Activated T-cell treated with anti-CD3 and anti-CD28 coated beads, Interleukin-2, amount 50 U/mL, for 4 hours (primary cell): Measurements from ENCODE around the gene EML5. TPM values are rescaled to one million over a fixed set of nuclear protein-coding genes. Genes with fewer than 3 reads are reported as not detected.

Experiments
- ATAC-seq, 2 donors: fragments of 200-7000 bp; cut with Tn5 transposase; one replicate each; pipeline ENCODE4 v1.10.0; 2021
- DNase-seq: peaks from one replicate; pipeline ENCODE4 v3.0.0-alpha.2; 2020
- H3K27me3 Mint-ChIP-seq: one replicate; pipeline ENCODE4 v1.8.0; 2021; ENCODE audit warnings: low read depth, mixed read lengths
- H3K36me3 Mint-ChIP-seq: one replicate; pipeline ENCODE4 v1.8.0; 2022; ENCODE audit warnings: mixed read lengths; ENCODE audit not compliant: insufficient read depth
- H3K4me1 Mint-ChIP-seq: one replicate; pipeline ENCODE4 v1.8.0; 2021; ENCODE audit warnings: low read depth, mixed read lengths
- H3K4me3 Mint-ChIP-seq: one replicate; pipeline ENCODE4 v1.8.0; 2021; ENCODE audit warnings: mild to moderate bottlenecking, moderate library complexity, mixed read lengths
- H3K9me3 Mint-ChIP-seq: one replicate; pipeline ENCODE4 v1.8.0; 2021; ENCODE audit warnings: mixed read lengths
- total RNA-seq, 3 donors: library from RNA; stranded (reverse); gene quantifications; one replicate each; pipeline ENCODE4 v1.2.1, GENCODE V29; 2021

EML5 gene
- total RNA-seq, 3 donors from 2014 or later = 3.6 to 4.1 (median 4.0) TPM

- H3K27me3 Mint-ChIP-seq = no peaks in the 10 kb centered on the region
- peaks cover 12% of the 10 kb centered on the region for H3K4me1 Mint-ChIP-seq
- no peak overlapping the region for H3K4me3 Mint-ChIP-seq
- no peak for ATAC-seq
- DNase-seq = no peak
- H3K36me3 Mint-ChIP-seq = peaks cover 46% of the 10 kb centered on the region
- no peaks in the 10 kb centered on the region for H3K9me3 Mint-ChIP-seq
These were observed 180.9 kb downstream of the EML5 start for GRCh38 chr14:88611878-88612277.

GRCh38 chr14:88607829-88608228 lies 184.9 kb downstream of the EML5 start:
- no peaks in the 10 kb centered on the region for H3K9me3 Mint-ChIP-seq
- H3K36me3 Mint-ChIP-seq = peaks cover 42% of the 10 kb centered on the region
- no peaks in the 10 kb centered on the region for H3K27me3 Mint-ChIP-seq
- DNase-seq (no peak), ATAC-seq (no peak)
- H3K4me3 Mint-ChIP-seq = no peak overlapping the region
- peaks cover 9% of the 10 kb centered on the region for H3K4me1 Mint-ChIP-seq

- H3K4me1 Mint-ChIP-seq = peaks cover 7% of the 10 kb centered on the region
- DNase-seq (no peak), ATAC-seq (peak in 1 of 2 donors; percentile 38)
- no peak overlapping the region for H3K4me3 Mint-ChIP-seq
- no peaks in the 10 kb centered on the region for H3K9me3 Mint-ChIP-seq
- H3K36me3 Mint-ChIP-seq = peaks cover 51% of the 10 kb centered on the region
- no peaks in the 10 kb centered on the region for H3K27me3 Mint-ChIP-seq
These were observed 187.2 kb downstream of the EML5 start for GRCh38 chr14:88605594-88605993.

GRCh38 chr14:88604212-88604611 lies 188.5 kb downstream of the EML5 start:
- no peak overlapping the region for H3K4me3 Mint-ChIP-seq
- no peaks in the 10 kb centered on the region for H3K9me3 Mint-ChIP-seq
- H3K27me3 Mint-ChIP-seq = no peaks in the 10 kb centered on the region
- H3K4me1 Mint-ChIP-seq = peaks cover 20% of the 10 kb centered on the region
- DNase-seq (no peak), ATAC-seq (no peak)
- peaks cover 52% of the 10 kb centered on the region for H3K36me3 Mint-ChIP-seq

- H3K36me3 Mint-ChIP-seq = peaks cover 53% of the 10 kb centered on the region
- no peaks in the 10 kb centered on the region for H3K9me3 Mint-ChIP-seq
- H3K4me1 Mint-ChIP-seq = peaks cover 25% of the 10 kb centered on the region
- H3K4me3 Mint-ChIP-seq = peak overlapping the region; percentile 53
- ATAC-seq (peak; percentile 96 to 97), DNase-seq (no peak)
- no peaks in the 10 kb centered on the region for H3K27me3 Mint-ChIP-seq
These were observed 192.9 kb downstream of the EML5 start for GRCh38 chr14:88599761-88600439.

GRCh38 chr14:88599326-88599725 lies 193.4 kb downstream of the EML5 start:
- ATAC-seq = no peak
- no peaks in the 10 kb centered on the region for H3K27me3 Mint-ChIP-seq
- peak overlapping the region; percentile 53 for H3K4me3 Mint-ChIP-seq
- DNase-seq = no peak
- H3K9me3 Mint-ChIP-seq = no peaks in the 10 kb centered on the region
- H3K36me3 Mint-ChIP-seq = peaks cover 53% of the 10 kb centered on the region
- H3K4me1 Mint-ChIP-seq = peaks cover 25% of the 10 kb centered on the region

- DNase-seq = no peak
- H3K4me3 Mint-ChIP-seq = no peak overlapping the region
- no peak for ATAC-seq
- peaks cover 54% of the 10 kb centered on the region for H3K36me3 Mint-ChIP-seq
- peaks cover 25% of the 10 kb centered on the region for H3K4me1 Mint-ChIP-seq
- no peaks in the 10 kb centered on the region for H3K9me3 Mint-ChIP-seq
- no peaks in the 10 kb centered on the region for H3K27me3 Mint-ChIP-seq
These were observed 194.6 kb downstream of the EML5 start for GRCh38 chr14:88598097-88598675.

- DNase-seq (no peak), ATAC-seq (no peak)
- H3K36me3 Mint-ChIP-seq = peaks cover 52% of the 10 kb centered on the region
- H3K9me3 Mint-ChIP-seq = no peaks in the 10 kb centered on the region
- H3K4me3 Mint-ChIP-seq = no peak overlapping the region
- H3K4me1 Mint-ChIP-seq = peaks cover 25% of the 10 kb centered on the region
- no peaks in the 10 kb centered on the region for H3K27me3 Mint-ChIP-seq
These were observed 195.2 kb downstream of the EML5 start for GRCh38 chr14:88597601-88598000.

- peaks cover 25% of the 10 kb centered on the region for H3K4me1 Mint-ChIP-seq
- no peaks in the 10 kb centered on the region for H3K27me3 Mint-ChIP-seq
- peaks cover 47% of the 10 kb centered on the region for H3K36me3 Mint-ChIP-seq
- no peaks in the 10 kb centered on the region for H3K9me3 Mint-ChIP-seq
- no peak for ATAC-seq
- no peak overlapping the region for H3K4me3 Mint-ChIP-seq
- no peak for DNase-seq
These were observed 195.7 kb downstream of the EML5 start for GRCh38 chr14:88597038-88597437.

- Mint-ChIP-seq H3K27me3 (no peaks in the 10 kb centered on the region), H3K36me3 (peaks cover 34% of the 10 kb centered on the region), H3K4me1 (no peaks in the 10 kb centered on the region), H3K4me3 (no peak overlapping the region), H3K9me3 (no peaks in the 10 kb centered on the region)
- ATAC-seq (no peak), DNase-seq (no peak)
These were observed 200.7 kb downstream of the EML5 start for GRCh38 chr14:88592031-88592430.

GRCh38 chr14:88590173-88590572 lies 202.6 kb downstream of the EML5 start:
- no peak for ATAC-seq
- no peak overlapping the region for H3K4me3 Mint-ChIP-seq

GRCh38 chr14:88588081-88588480 lies 204.7 kb downstream of the EML5 start:
- no peak for ATAC-seq
- H3K4me3 Mint-ChIP-seq = no peak overlapping the region
- H3K4me1 Mint-ChIP-seq = peaks cover 1% of the 10 kb centered on the region

More at GRCh38 chr14:88590173-88590572, 202.6 kb downstream of the EML5 start:
- Mint-ChIP-seq H3K4me1 (peaks cover 1% of the 10 kb centered on the region), H3K36me3 (peaks cover 39% of the 10 kb centered on the region), H3K9me3 (no peaks in the 10 kb centered on the region), H3K27me3 (no peaks in the 10 kb centered on the region)
- no peak for DNase-seq

GRCh38 chr14:88584451-88584850 lies 208.3 kb downstream of the EML5 start:
- Mint-ChIP-seq H3K4me3 (no peak overlapping the region), H3K9me3 (no peaks in the 10 kb centered on the region), H3K27me3 (no peaks in the 10 kb centered on the region), H3K4me1 (peaks cover 1% of the 10 kb centered on the region), H3K36me3 (peaks cover 48% of the 10 kb centered on the region)
- ATAC-seq = no peak
- no peak for DNase-seq

More at GRCh38 chr14:88588081-88588480, 204.7 kb downstream of the EML5 start:
- Mint-ChIP-seq H3K9me3 (no peaks in the 10 kb centered on the region), H3K27me3 (no peaks in the 10 kb centered on the region), H3K36me3 (peaks cover 45% of the 10 kb centered on the region)
- no peak for DNase-seq

- DNase-seq = no peak
- no peak for ATAC-seq
- peaks cover 46% of the 10 kb centered on the region for H3K36me3 Mint-ChIP-seq
- no peaks in the 10 kb centered on the region for H3K9me3 Mint-ChIP-seq
- no peak overlapping the region for H3K4me3 Mint-ChIP-seq
- H3K27me3 Mint-ChIP-seq = no peaks in the 10 kb centered on the region
- H3K4me1 Mint-ChIP-seq = no peaks in the 10 kb centered on the region
These were observed 216.5 kb downstream of the EML5 start for GRCh38 chr14:88576222-88576621.

GRCh38 chr14:88572117-88572516 lies 220.6 kb downstream of the EML5 start:
- peaks cover 54% of the 10 kb centered on the region for H3K36me3 Mint-ChIP-seq

More at GRCh38 chr14:88572117-88572516, 220.6 kb downstream of the EML5 start:
- DNase-seq (no peak), ATAC-seq (no peak)
- no peaks in the 10 kb centered on the region for H3K9me3 Mint-ChIP-seq
- H3K4me3 Mint-ChIP-seq = no peak overlapping the region
- H3K4me1 Mint-ChIP-seq = no peaks in the 10 kb centered on the region
- no peaks in the 10 kb centered on the region for H3K27me3 Mint-ChIP-seq
